ENCODE measurements around the gene TSGA10IP.

Gene TSGA10IP

DNA sequence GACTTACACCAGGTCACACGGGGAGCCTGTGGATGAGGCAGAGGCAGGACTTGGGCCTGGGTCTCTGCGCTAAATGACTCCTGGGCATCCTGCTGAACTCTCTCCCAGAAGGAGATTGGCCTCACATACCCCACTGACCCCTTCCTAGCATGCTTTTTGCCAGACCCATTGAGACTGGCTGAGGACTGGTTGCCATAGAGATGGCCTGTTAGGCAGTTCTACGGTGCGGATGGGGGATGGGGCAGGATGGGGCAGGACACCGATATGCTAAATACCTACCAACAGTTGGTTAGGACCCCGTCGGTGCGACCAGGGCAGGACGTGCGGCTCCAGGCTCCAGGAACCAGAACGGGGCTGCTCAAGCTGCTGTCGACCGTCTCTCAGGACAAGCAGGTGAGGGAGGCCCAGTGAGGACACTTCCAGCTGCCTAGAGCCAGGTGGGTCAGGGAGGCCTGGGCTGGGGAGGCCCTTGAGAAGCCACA lies at the start of gene TSGA10IP:
TSGA10IP (plus strand) TSS at position 51 of the 482 bp plus-strand sequence; CDS start at position 247, 196 bp downstream.
- DNase-seq = no peak

DNA sequence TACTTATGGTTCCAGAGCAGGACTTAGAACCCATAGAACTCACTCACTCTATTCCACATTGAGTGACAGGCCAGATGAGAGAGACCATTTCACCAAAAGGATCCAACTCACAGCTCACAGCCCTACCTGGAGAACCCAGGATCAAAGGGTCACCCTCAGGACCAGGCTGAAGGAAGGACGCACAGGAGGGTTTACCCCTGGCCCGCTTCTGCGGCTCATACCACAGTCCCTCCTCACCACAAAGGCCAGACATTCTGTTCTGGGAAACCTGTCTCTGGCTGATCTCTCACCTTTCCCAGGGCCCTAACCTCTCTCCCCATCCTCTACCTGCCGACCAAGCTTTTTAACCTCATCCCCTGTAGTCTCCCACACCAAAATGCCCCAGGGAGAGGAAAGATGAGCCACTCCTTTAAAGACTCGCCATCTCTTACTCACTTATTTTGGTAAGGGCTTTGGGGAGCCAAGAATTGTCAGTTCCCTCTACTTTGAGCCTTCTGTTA lies 49.7 kb upstream of the TSGA10IP start:
- no peak for DNase-seq

DNA sequence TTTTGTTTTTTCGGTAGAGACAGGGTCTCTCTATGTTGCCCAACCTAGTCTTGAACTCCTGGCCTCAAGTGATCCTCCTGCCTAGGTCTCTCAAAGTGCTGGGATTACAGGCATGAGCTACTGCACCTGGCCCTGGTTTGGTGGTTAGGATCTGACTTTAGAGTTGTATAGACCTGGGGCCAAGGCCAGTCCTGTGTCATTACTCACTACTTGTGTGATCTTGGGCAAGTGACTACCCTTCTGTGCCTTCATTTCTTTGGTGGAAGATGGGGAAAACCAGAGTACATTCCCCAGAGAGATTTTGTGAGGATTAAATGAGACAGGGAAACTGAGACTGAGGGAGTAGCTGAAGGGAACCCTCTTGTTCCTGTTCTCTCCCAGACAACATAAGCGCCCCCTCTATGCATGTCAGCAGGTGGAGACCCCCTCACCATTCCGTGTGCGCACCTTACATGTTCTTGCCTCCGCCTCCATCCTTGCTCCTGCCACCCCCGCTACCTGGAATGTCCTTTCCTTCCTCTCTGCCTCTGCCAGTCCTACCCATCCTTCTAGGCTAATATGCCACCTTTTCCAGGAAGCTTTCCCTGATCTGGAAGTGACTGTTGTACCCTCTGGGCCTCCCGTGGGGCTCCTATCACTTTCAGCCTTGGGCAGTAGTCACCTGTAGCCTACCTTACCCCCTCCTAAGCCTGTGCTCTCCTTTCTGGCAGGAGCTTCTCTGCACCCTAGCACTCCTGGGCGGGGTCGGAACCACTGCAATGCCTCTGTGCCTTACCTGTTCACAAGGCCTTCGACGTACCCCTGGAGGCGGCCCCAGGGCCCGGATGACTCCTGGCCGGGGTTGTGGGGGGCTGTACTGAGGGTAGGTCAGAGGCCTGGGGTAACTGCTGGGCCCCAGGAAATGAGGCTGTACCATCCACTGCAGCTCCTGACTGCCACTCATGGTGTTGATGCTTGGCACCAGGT lies 49.0 kb upstream of the TSGA10IP start:
- DNase-seq = no peak

DNA sequence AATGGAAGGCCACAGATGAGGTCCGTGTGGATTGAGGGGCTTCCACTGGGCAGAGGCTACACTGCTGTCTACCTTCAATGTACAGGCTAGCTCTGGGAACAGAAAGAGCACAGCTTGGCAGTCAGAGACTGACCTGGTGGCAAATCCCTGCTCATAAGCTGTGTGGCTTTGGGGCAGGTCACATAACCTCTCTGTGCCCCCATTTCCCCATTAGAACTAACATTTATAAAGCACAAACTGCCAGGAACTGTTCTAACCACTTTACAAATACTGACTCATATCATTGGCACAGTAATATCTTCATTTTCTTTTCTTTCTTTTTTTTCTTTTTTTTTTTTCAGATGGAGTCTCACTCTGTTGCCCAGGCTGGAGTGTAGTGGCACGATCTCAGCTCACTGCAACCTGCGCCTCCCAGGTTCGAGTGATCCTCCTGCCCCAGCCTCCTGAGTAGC lies 48.2 kb upstream of the TSGA10IP start:
- no peak for DNase-seq

DNA sequence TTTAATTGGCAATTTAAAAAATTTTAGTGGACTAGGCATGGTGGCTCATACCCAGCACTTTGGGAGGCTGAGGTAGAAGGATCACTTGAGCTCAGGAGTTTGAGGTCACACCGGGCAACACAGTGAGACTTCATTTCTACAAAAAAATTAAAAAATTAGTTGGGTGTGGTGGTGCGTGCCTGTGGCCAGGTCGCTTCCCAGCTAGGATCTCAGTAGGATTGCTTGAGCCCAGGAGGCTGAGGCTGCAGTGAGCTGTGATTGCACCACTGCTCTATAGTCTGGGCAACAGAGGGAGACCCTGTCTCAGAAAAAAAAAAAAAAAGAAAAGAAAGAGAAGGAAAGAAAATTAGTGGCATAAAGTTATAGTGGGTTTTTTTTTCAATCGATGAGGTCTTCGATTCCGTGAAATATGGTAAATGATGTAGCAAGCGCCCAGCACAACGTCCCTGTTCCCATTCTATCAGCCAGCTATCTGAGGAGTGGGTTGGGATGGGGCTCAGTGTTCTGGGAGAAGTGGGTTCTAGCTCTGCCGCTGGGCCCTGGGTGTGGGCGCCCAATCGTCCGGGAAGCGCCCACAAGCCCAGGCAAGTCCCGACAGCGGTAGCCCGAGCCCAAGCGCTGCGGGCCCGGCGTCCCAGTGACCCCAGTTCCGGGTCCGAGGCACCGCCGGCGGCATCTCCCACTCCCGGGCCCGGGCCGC lies 46.5 kb upstream of the TSGA10IP start:
- no peak for DNase-seq

DNA sequence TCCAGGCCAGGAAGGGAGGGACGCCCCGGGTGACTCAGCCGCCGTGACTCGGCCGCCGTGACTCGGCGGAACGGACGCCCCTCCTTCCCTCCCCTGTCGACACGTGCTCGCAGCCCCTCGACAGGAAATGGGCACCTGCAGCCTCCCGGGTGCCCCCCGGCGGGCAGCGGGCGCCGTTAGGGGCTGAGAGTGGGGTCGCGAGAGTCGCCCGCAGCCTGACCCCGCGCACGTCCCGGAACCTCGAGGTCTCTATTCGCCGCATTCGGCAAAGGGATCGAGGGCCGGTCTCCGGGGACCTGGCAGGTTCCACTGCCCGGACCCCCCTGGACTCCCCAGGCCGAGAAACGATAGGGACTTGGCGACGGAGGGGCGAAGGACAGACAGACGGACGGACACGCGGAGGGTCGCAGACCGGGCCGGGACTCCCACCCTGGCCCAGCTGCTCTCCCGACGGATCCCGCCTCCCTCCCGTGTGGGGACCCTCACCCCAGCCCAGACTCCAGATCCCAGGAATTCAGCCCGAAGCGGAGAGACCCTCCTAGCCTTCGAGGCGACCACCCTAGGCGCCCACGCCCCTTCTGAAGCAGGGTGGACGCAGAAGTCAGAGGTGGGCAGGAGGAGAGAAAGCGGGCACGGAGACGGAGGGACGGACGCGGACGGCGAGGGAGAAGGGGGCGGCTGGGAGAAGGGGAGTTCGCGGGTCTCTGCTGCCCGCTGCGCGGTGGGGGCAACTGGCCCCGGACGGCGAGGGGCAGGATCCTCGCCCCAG lies 45.7 kb upstream of the TSGA10IP start:
- DNase-seq = peak; percentile 61

DNA sequence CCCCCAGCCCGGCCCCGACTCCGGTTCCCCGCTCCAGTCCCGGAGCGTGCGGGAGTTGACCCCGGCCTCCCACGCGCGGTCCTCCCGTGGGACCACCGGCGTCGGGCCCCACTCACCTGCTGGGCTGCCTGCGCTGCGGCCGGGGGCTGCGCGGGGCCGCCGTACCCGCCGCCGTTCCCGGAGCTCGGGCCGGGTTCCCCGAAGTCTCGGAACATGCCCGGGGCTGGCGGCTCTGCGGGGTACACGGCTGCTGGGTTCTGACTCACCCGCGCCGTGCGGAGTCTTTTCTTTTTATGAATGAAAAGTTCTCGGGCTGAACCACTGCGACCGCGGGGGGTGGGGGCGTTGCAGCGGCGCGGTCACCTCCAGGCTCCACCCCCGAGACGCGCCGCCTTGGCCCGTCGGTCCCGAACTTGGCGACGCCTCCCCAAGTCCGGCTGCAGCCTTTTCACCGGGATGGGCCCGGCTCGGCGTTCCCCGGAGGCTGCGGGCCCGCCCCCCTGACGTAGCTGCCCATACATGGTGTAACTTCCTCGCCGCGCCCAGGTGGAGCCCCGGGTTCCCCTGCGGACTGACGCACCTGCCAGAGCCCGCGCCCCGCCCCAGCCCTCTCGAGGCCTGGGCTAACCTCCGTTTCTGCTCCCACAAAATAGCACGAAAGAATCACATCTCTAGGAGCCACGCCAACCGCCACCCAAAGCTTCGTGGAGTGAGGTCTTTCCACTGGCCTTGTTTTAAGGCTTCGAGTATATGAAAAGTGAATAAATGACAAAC lies 45.0 kb upstream of the TSGA10IP start, which contains the start of gene FOSL1:
FOSL1 (minus strand) TSS at position 264 of the 774 bp plus-strand sequence; CDS start at position 215, 49 bp downstream.
- DNase-seq = peak; percentile 97

DNA sequence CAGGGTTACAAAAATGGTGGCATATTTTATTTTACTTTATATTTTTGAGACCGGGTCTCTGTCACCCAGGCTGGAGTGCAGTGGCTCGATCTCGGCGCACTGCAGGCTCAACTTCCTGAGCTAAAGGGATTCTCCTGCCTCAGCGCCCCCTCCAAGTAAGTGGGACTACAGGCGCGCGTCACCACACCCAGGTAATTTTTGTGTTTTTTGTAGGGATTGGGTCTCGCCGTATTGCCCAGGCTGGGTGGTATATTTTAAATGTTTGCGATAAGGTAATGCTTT lies 44.4 kb upstream of the TSGA10IP start:
- no peak for DNase-seq

DNA sequence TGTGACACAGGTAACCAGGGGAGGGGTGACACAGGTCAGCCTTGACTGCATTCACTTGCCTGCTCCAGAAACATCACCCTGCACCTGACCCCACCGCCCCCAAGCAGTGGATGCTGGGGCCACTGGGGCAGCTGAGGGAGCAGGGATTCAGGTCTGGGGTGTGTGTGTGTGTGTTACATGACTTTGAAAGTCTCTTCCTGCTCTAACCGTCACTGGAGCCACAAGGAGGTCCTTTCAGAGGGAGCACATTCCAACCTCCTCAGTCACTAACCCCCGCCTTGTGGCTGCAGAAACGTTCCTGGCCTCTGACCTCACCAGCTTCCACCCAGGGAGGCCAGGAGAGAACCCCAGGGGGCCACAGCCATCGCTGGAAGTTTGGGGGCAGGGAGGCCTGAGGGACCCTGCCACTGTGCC lies 42.2 kb upstream of the TSGA10IP start:
- DNase-seq = no peak

DNA sequence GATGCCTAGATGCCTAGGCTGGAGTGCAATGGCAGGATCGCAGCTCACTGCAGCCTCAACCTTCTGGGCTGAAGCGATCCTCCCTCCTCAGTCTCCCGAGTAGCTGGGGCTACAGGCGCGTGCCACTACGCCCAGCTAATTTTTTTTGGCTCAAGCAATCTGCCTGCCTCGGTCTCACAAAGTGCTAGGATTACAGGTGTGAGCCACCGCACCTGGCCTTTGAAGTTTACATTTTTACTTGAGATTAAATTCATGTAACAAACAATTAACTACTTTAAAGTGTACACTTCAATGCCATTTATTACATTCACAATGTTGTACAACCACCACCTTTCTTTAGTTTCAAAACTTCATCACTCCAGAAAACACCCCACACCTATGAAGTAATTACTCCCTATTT lies 41.6 kb upstream of the TSGA10IP start:
- DNase-seq = no peak

DNA sequence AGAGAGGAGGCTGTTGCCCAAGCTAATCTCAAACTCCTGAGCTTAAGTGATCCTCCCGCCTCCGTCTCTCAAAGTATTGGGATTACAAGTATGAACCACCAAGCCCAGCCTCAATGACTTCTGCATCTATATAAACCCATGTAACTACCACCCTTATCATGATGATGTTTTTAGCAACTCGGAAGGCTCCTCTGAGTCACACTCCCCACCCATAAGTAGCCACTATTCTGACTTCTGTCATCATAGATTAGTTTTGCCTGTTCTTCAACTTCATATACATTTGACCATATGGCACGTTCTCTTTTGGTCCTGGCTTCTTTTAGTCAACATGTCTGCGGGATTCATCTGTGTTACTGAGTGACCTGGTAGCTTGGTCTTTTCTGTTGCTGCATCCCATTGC lies 38.7 kb upstream of the TSGA10IP start:
- no peak for DNase-seq

DNA sequence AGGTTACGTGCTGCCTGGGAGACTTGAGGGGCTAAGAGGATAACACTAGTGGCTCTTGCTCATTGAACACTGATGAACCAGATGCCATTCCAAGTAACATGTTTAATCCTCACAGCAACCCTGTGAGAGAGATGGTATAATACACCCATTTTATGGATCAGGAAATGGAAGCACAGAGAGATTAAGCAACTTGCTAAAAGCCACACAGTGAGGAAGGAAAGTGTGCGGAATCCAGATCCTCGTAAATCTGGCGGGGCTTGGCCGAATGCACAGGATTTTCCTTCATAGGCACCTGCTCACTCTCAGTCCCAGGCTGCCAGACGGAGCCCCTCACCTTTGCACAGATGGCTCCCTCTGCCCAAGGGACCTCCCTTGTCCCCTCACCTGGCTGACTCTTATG lies 37.4 kb upstream of the TSGA10IP start:
- DNase-seq = no peak

DNA sequence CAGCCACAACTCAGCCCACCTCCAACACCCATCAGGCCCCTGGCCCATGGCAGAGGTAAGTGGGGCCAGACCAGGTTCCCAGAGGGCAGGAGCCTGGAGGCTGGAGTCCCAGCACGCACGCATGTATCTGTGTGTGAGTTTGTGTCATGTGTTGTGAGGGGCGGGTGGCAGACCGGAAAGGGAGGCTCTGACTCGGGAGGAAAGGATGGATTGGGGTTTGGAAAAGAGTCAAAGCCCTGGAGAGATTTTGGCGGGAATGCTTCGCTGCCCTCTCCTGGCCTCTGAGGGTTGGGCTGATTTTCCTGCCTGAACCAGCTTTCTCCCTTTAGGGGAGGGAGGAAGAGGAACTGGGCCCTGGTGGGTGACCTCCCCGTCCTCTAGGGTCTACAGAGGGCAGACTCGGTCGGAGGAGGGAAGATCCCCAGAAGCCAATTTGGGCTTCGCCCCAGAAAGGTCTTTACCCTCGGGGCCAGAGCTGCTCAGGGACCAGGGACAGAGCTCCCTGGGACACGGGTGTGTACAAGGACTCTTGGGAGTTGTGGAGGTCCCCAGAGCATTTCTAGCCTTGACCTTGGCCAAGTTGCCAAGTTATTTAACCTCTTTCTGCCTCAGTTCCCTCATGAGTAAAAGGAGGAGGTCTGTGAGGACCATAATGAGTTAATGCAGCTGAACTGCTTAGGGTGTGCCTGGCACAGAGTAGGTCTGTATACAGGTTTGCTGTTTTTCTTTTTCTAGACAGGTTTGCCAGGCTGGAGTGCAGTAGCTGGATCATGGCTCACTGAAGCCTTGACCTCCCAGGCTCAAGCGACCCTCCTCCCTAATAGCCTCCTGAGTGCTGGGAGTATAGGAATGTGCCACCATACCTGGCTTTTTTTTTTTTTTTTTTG lies 33.4 kb upstream of the TSGA10IP start:
- DNase-seq = no peak

DNA sequence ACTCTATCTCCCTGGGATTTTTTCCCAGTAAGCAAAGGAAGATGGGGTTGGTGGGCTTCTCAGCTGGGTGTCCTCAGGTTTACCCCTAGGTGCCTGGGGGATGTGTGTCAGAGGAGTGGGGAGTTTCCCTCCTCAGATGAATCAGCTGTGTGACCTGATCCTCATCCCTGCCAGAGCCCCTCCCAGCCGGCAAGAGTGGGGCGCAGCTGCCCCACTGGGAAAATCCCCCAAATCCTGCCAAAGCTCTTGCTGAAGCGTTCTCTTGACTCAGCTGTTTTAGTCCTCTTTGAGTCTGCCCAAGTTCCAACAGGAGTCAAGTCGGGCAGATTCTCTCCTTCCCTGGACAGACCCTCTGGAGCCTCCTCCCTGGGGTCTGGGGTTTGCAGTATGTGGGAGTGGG lies 32.4 kb upstream of the TSGA10IP start:
- no peak for DNase-seq

DNA sequence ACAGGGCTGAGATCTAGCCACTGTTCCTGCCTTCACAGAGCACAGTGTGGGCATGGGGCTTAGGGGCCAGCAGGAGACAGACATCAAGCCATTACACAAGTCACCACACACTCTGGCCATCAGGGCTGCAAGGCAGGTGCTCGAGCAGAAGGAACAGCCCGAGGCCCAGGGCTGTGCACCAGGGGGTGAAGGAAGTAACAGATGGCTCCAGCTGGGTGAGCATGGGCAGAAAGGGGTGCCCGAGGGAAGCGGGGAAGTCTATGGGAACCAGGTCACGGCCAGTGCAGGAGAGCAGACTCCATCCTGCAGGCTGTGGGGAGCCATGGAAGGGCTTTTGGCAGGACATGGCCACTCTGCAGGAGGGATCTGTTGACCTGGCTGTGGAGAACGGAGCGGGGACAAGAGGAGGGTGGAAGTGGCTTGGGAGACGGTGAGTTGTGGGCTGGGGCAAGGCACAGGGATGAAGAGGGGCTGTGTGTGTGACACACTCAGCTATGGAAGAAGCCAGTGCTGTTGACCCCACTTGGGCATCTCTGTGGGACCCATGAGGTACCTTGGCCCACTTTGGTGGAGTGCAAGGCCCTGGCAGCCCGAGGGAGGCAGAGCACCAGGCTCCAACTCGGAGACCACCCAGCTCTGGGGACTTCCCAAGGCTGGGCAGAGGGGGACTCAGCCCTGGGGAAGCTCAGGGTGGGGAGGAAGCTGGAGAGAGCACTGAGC lies 30.0 kb upstream of the TSGA10IP start:
- DNase-seq = no peak

DNA sequence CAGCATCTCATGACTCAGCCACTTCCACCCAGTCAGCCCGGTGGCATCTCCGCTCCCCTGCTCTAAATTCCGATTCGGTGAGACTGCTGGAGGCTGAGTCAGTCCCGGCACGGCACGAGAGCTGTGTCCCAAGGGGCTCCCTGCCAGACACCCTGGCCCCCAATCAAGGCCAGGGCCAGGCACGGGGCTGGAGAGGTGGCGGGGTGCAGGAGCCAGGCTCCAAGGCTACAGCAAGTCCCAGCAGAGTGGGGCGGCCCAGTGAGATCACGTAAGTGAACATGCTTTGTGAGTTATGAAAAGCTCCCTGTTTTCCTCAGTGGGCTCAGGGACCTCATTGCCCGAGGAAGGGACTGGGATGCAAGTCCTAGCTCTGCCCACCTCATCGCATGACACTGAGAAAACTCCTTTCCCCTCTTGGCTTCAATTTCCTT lies 29.4 kb upstream of the TSGA10IP start:
- no peak for DNase-seq

DNA sequence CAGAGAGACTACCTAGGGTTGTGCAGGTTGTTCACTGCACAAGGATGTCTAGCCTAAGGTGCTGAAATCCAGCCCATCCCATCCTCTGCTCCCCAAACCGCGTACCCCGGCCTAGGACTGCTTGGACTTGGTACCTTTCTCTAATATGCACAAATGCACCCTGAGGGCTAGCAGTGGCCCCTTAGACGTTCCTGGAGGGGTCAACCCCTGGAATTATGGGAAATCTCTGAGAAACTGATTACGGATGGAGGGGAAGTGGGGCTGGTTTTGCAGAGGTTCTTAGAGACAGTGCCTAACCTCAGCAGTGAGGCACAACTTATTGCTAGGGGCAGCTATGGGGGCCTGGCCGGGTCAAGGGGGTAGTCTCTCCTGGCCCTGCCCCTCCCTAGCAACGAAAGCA lies 28.9 kb upstream of the TSGA10IP start:
- no peak for DNase-seq

DNA sequence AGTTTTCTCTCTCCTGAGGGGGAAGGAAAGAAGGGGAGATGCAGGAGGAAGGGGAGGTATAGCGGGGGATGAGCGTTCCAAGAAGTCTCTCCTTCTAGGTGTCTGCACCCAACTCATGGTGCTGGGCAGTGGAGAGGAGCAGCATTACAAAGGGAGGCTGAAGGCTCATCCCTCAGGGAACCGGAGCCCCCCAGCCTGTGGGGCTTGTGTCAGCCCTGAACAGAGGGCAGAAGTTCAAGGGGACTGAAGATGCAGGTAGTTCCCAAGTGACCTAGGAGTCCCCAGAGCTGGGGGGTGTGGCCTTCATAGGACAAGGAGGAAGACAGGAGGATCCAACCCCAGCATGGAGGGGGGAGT lies 28.2 kb upstream of the TSGA10IP start:
- no peak for DNase-seq

DNA sequence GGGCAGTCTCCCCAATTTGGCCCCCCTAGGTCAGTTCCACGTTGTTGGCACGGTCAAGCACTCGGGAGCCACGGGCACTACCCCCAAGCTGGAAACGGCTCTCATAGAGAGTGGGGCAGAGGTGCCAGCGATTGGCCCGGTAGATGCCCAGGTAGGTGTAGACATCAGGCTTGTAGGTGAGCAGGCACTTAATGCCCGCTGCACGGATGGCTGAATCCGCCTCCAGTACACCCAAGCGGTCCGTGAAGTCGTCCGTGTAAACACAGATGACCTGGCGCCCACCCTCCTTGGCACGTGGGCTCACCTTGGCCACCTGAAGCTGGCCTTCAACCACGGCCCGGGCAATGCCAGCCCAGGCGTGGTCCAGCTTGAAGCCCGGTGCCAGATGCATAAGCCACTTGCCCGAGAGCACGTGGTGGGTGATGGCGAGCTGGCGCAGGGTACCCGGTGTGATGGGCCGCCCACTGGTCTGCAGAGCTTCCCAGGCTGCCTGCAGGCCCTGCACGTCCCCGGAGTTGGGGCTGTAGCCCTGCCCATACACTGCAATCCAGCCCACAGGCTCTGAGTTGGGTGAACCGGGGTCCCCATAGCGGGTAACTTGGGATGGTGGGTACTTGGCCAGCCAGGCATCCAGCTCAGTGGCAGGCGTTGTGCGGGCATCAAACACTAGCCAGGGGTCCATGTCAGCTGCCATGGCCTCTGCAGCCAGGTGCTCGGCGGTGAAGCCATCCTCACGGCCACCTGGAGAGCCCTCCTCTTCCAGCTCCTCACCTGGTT lies 27.7 kb upstream of the TSGA10IP start:
- DNase-seq = no peak

Measured in CD4-positive, alpha-beta T cell treated with Interleukin-12 subunit alpha and Interleukin-12 subunit beta, for 1 hour (primary cell).